Peyer's patch (tissue), 4 donors: ENCODE data around the gene ZNF625. TPM values are rescaled to one million over a fixed set of nuclear protein-coding genes. Genes with fewer than 3 reads are reported as not detected.
A peak's percentile ranks its signal among the peaks of the same experiment; 100 is the strongest.

Experiments
- DNase-seq, 3 donors: peaks; one replicate each; pipeline ENCODE4 v3.0.0-alpha.2; 2017 to 2019
- H3K27ac ChIP-seq, 4 donors: fragments of 200-600 bp; sonication (generic); one replicate each; pipeline ENCODE4 v1.5.1; 2016 to 2019
- H3K27me3 ChIP-seq, 2 donors: fragments of 200-600 bp; sonication (generic); one replicate each; pipeline ENCODE4 v1.5.1; 2019
- H3K36me3 ChIP-seq, 3 donors: fragments of 200-600 bp; sonication (generic); one replicate each; pipeline ENCODE4 v1.5.1; 2016 to 2019
- H3K4me1 ChIP-seq, 4 donors: fragments of 200-600 bp; sonication (generic); one replicate each; pipeline ENCODE4 v1.5.1; 2016 to 2019
- H3K4me3 ChIP-seq, 4 donors: fragments of 200-600 bp; sonication (generic); 1 replicate in 3 of 4; 2 replicates in 1 of 4; pipeline ENCODE4 v1.5.1; 2016 to 2019; ENCODE audit warnings: mild to moderate bottlenecking in 1 of 4
- H3K9me3 ChIP-seq, 4 donors: fragments of 200-600 bp; sonication (generic); one replicate each; pipeline ENCODE4 v1.5.1; 2016 to 2019; ENCODE audit warnings: mild to moderate bottlenecking in 1 of 4
- CTCF ChIP-seq, 6 experiments: fragments of 450-650 bp in 4 of 6; fragments of 200-600 bp in 2 of 6; sonication (generic) in 1 of 6; IDR thresholded peaks; one replicate each; pipeline ENCODE4 v1.5.1; 2017 to 2019; ENCODE audit warnings: antibody characterized with exemption in 6 of 6, mild to moderate bottlenecking in 3 of 6, moderate library complexity in 1 of 6
- POLR2A ChIP-seq, 2 donors: fragments of 450-650 bp; IDR thresholded peaks; one replicate each; pipeline ENCODE4 v1.5.1; 2017; ENCODE audit warnings: antibody characterized with exemption in 2 of 2, mild to moderate bottlenecking in 2 of 2, moderate library complexity in 2 of 2
- total RNA-seq, 4 donors: library from RNA; depleted of rRNA; stranded (reverse); fragments of >200 nt; gene quantifications; one replicate each; pipeline ENCODE4 v1.1.0, GENCODE V29; 2016

Gene ZNF625
- total RNA-seq, 4 donors from 2014 or later: 1.7 to 5.8 (median 3.9) TPM

GRCh38 chr19:12141405-12141736, 15.2 kb downstream of the ZNF625 start:
- TF ChIP-seq CTCF (IDR thresholded peaks at IDR 0.05): no peak
- TF ChIP-seq POLR2A (IDR thresholded peaks at IDR 0.05): no peak
- Histone ChIP-seq H3K27ac (no peak overlapping the region), H3K4me3 (no peak overlapping the region)

GRCh38 chr19:12140545-12141404, 15.8 kb downstream of the ZNF625 start:
- peak overlapping the region; percentile 68 to 96 (median 84) for H3K4me3 ChIP-seq
- peak overlapping the region; percentile 61 to 84 (median 83) for H3K27ac ChIP-seq
- H3K9me3 ChIP-seq: no peaks in the 10 kb centered on the region
- peaks cover 0 to 19% (median 8%) of the 10 kb centered on the region in 4 donors for H3K4me1 ChIP-seq
- peak; percentile 85 to 97 (median 93) for TF ChIP-seq CTCF (IDR thresholded peaks at IDR 0.05)
- TF ChIP-seq POLR2A (IDR thresholded peaks at IDR 0.05): no peak
- peaks cover 0 to 19% (median 0%) of the 10 kb centered on the region in 3 donors for H3K36me3 ChIP-seq
- peak; percentile 83 to 95 (median 91) for DNase-seq
- no peaks in the 10 kb centered on the region for H3K27me3 ChIP-seq

More at GRCh38 chr19:12141405-12141736, 15.2 kb downstream of the ZNF625 start:
- Histone ChIP-seq H3K36me3 (peaks cover 0 to 20% (median 0%) of the 10 kb centered on the region in 3 donors), H3K27me3 (no peaks in the 10 kb centered on the region), H3K4me1 (peaks cover 0 to 19% (median 8%) of the 10 kb centered on the region in 4 donors), H3K9me3 (peaks cover 0 to 4% (median 0%) of the 10 kb centered on the region in 4 donors)
- DNase-seq: no peak

- TF ChIP-seq CTCF (IDR thresholded peaks at IDR 0.05): no peak
- TF ChIP-seq POLR2A (IDR thresholded peaks at IDR 0.05): peak in 1 of 2 donors; percentile 30
- DNase-seq: peak; percentile 98 to 99 (median 99)
- H3K4me3 ChIP-seq: peak within 1 kb of the TSS; percentile 68 to 96 (median 84)
Observed at GRCh38 chr19:12139885-12140544, 16.5 kb downstream of the ZNF625 start, which contains the start of gene ZNF20. TSS of gene ZNF20 (minus strand) at chr19:12140350. CDS start at chr19:12140182, 168 bp downstream.

GRCh38 chr19:12139269-12139668, 17.3 kb downstream of the ZNF625 start:
- Histone ChIP-seq H3K36me3 (peaks cover 0 to 27% (median 0%) of the 10 kb centered on the region in 3 donors), H3K4me3 (peak overlapping the region; percentile 68 to 96 (median 84)), H3K27ac (peak overlapping the region in 1 of 4 donors; percentile 82), H3K4me1 (peaks cover 0 to 19% (median 8%) of the 10 kb centered on the region in 4 donors), H3K9me3 (peaks cover 0 to 1% (median 0%) of the 10 kb centered on the region in 4 donors), H3K27me3 (no peaks in the 10 kb centered on the region)
- no peak for DNase-seq
- TF ChIP-seq POLR2A (IDR thresholded peaks at IDR 0.05): no peak
- no peak for TF ChIP-seq CTCF (IDR thresholded peaks at IDR 0.05)

More at GRCh38 chr19:12139885-12140544, 16.5 kb downstream of the ZNF625 start, which contains the start of gene ZNF20:
- no peaks in the 10 kb centered on the region for H3K27me3 ChIP-seq
- H3K4me1 ChIP-seq: peaks cover 0 to 19% (median 8%) of the 10 kb centered on the region in 4 donors
- no peaks in the 10 kb centered on the region for H3K9me3 ChIP-seq
- peak within 1 kb of the TSS; percentile 61 to 84 (median 83) for H3K27ac ChIP-seq
- peaks cover 0 to 19% (median 0%) of the 10 kb centered on the region in 3 donors for H3K36me3 ChIP-seq

GRCh38 chr19:12137221-12137940, 19.2 kb downstream of the ZNF625 start:
- Histone ChIP-seq H3K36me3 (peaks cover 0 to 45% (median 0%) of the 10 kb centered on the region in 3 donors), H3K4me3 (no peak overlapping the region), H3K9me3 (peaks cover 0 to 20% (median 0%) of the 10 kb centered on the region in 4 donors), H3K27ac (no peak overlapping the region), H3K27me3 (no peaks in the 10 kb centered on the region), H3K4me1 (peaks cover 0 to 19% (median 8%) of the 10 kb centered on the region in 4 donors)
- TF ChIP-seq CTCF (IDR thresholded peaks at IDR 0.05) (peak in 4 of 6 experiments; percentile 11 to 27 (median 20)), POLR2A (IDR thresholded peaks at IDR 0.05) (no peak)
- DNase-seq: no peak
